NCI-H2171 (cell line): ENCODE results near the gene MEF2D.

Source experiments
- DNase-seq: peaks from one replicate; lab custom pipeline; 2025; lab: John Stamatoyannopoulos, UW

MEF2D gene

DNA sequence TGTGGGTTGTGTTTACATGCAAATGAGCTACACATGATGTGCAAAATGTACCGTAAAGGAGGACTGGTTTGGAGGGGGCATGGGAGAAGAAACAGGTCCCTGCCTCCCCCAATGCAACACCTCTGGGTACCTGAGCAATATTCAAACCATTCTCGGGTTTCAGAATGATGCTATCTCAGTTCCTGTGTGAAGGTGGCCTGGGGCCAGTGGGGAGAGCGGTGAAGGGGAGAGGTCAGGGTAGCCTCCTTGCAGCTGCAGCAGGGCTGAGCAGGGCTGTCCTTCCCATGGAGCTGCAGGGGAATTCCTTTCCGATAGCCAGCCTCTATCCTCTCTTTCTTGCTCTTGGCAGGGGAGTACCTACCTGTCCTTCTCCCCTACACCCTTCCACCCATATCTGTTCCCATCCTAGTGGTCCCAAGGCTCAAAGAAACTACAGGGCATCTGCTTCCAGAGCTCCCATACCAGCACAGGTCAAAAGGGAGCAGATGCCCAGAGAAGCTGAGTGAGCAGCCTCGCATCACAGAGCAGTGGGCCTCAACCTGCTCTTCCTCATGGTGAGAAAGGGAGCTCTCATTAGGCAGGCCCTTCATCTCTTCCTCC, 11.9 kb downstream of the MEF2D start:
- DNase-seq = no peak

- no peak for DNase-seq
These were observed 12.7 kb downstream of the MEF2D start for GRCh38 chr1:156487862-156488261.

- no peak for DNase-seq
These were observed 13.9 kb downstream of the MEF2D start for GRCh38 chr1:156486421-156487344.

- no peak for DNase-seq
These were observed 14.6 kb downstream of the MEF2D start for GRCh38 chr1:156485984-156486383.

GRCh38 chr1:156484480-156485058, 16.0 kb downstream of the MEF2D start:
- DNase-seq = no peak

- DNase-seq = no peak
These were observed 17.2 kb downstream of the MEF2D start for GRCh38 chr1:156483397-156483796.

- DNase-seq = no peak
These were observed 18.3 kb downstream of the MEF2D start for GRCh38 chr1:156482276-156482675.

DNA sequence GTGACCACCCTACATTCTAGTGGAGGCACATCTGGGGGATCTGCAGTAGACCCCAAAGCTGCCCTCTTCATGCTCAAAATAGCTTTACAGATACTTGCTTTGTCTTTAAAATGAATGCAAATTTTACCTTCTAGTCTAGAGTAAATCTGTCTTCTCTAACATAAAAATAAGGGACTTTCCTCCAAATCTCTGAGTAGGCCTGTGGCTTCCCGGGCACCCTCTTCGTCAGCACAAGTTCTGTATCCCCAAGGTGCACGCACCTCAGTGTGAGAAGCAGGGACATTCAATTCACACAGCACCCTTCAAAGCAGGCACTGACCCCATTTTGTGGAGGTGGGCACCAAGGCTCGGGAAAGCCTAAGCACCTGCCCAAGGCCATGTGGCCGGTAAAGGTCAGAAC, 19.0 kb downstream of the MEF2D start:
- no peak for DNase-seq

DNA sequence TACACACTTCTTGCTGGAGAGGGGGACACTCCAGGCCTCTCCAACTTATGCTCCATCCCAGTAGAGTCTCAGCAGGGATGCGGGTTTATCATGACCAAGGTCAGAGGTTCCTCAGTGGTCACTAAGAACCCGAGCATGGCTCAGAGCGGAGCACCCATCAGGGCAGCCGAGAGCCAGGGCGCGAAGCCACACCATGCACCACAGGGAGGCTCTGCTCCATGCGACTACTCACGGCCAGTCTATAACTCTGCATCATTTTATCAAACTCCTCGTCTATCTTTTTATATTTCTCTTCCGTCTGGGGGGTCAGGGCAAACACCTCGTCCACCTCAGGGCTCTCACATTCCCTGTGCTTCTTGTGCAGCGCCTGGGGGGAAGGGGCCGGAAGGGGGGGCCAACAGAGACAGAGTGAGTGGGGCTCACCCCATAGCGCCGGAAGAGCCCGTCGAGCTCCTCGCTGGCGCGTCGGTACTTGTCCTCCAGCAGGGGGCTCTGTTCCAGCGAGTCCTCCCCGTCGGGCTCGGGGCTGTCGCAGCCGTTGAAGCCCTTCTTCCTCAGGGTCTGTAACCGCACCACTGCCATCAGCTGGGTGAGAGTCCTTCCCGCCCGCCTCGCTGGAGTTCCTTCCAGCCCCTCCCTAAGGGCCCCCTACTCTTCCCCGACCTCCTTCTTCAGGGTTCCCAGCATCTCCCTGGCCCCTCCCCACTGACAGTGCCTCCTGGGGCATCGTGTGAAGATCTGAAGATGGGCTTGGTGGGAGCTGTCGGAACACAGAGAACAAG, 20.0 kb downstream of the MEF2D start:
- no peak for DNase-seq

- no peak for DNase-seq
These were observed 20.6 kb downstream of the MEF2D start for GRCh38 chr1:156480016-156480370.

DNA sequence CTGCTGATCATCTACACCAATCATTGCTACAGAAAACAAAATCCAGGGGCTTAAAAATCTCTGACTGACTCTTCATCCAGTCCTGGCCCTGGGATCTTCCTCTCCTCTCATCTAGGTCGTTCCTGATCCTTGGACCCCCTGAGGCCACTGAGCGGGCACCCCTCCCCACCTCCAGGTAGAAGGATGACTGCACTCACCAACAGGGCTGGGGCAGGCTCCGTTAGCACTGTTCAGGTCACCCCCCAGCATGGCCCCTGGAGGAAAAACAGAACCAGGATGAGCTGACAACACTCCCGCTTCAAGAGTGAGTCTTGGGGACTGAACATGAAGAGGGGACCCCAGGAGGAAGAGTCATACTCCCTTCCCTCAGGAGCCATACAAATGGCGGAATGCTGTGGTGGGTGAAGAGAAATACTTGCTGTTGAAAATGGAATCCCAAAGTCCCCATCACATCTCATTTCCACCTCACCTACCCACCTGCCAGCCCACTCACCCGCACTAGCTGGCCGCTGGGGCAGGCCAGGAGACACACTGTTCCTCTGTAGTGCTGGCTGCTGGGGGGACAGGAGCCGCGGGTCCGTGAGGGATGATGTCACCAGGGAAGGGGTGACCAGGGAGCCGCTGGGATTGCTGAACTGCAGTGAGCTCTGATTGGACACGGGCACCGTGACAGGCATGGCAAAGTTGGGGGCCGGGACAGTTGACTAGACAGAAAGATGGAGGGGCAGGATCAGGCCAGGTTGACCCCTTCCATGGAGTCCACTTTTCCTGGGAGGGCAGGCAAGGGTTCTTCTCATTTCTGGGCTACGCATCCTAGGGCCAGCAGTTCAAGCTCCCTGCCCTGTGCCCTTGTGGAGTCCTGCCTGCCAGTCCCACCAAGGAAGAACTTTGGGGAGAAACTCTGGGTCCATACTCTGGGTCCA, 21.2 kb downstream of the MEF2D start:
- DNase-seq = no peak

DNA sequence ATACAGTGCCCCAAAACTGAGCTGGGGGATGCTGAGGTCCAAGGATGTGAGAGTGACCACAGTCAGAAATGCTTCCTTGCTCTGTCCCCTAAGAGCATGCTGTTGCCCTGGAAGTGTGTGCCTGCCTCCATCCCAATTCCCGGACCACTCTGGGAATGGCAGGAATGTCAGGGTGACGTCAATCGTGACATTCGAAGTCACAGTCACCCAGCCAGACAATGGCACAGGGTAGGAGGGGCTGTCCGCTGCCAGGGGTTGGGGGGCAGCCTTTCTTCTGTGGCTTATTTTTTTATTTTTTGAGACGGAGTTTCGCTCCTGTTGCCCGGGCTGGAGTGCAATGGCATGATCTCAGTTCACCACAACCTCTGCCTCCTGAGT, 22.3 kb downstream of the MEF2D start:
- DNase-seq = no peak

- no peak for DNase-seq
These were observed 22.9 kb downstream of the MEF2D start for GRCh38 chr1:156477526-156478249.

DNA sequence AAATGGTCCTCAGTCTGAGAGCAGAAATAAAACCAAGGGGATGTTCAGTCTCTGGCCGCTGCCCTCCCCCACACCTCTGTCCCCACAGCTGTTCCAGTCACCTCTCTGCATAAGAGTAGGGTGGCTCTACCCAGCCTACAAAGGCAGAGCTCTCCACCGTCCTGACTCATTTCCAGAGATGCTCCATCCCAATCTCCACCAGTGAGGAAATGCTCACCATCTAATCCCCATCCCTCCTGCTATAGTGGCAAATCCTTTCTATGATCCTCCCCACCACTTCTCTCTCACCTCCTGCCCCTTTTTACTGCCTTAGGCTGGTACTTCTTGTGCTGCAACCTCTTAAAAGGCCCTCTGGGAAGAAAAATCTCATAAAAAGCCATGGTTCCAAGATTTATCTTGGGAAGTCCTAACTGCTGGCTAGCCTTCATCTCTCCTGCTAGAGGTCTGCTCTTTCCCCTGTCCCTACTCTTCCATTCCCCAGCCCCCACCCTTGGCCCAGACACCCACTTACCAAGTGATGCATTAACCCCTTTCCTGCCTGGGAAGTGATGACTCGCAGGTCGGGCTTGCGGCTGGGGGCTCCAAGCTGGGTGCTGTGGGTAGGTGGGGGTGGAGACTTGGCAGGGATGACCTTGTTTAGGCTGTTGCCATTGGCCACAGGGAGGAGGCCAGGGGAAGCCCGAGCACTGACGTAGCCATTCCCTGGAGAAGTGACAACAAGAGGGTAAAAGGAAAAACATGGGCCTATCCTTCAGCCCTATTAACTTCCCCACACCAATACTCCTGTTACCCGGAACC, 23.9 kb downstream of the MEF2D start:
- no peak for DNase-seq

GRCh38 chr1:156475568-156476500, 24.7 kb downstream of the MEF2D start:
- no peak for DNase-seq

DNA sequence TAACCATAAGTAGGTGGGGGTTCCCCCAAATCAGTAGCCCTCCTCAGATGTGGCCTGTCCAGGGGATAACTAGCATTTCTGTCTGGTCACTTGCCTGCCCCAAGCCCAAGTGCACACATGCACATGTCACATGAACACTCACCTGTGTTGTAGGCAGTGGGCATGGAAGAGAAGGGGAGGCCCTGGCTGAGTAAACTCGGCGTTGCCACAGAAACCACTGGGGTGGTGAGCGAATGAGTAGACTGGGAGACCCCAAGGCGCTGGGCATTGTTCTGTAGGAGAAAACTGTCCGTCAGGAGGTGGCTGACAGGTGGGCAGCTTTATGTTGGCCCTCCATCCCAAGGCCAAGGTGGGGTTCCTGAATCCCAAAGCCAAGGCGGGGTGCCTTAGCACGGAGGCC, 25.6 kb downstream of the MEF2D start:
- no peak for DNase-seq

- DNase-seq = peak; percentile 65
These were observed 28.8 kb downstream of the MEF2D start for GRCh38 chr1:156471496-156472490.

DNA sequence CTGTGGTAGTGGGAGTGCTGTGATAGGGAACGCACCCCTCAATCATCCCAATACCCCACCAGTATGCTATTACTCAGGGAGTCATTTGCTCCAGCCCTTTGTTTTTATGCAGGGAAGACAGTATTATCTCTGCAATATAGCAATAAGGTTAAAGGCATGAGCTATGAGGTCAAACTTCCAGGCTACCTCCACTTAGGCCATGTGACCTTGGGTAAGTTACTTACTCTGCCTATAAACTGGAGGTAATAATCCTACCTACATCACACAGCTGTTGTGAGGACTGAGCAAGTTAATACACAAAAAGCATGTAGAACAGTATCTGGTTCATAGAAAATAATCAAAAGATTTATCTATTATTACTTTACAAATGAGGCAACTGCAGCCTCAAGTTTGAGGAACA, 30.1 kb downstream of the MEF2D start:
- DNase-seq = no peak
